Measurements from ENCODE around the gene GALNT16.

The GALNT16 gene

DNA sequence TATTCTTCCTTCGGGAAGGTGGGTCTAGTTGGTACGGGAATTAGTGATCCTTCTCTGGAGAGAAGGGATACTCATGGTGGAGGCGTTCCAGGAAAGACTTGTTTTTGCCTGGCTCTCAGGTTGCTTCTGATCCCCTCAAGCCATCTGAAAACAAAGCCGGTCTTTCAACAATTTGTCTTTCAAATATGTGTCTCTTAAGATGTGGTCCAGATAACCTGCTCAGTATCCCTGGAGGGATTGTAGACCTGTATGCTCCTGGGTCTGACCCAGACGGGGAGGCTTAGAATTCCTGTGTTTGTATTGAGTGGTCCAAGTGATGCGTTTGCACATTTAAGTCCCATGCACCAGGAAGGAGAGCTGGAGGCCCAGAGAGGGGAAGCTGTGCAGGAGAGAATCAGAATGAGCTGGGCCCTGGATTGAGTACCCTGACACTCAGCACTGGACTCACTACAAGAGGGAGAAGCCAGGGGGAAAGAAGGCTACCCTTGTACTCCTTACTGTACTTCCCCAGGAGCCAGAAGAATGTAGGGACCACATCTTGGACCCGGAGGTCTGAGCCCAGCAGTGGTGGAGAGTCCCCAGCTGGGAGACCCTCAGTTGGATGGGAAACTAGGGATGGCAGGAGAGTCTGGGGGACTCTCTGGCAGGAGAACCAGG, 97.7 kb downstream of the GALNT16 start:
- no peaks in the 10 kb centered on the region for H3K9me2 ChIP-seq (replicated peaks; ENCODE audit: insufficient read depth, low read length)
- H3F3A ChIP-seq (ENCODE audit: insufficient read depth, low read length), result peaks cover 9% of the 10 kb centered on the region; the same call in 1 of the 2 replicates
- TF ChIP-seq EZH2phosphoT487 (IDR thresholded peaks at IDR 0.05; ENCODE audit: low read length) (no peak), EZH2 (optimal IDR thresholded peaks at IDR 0.05; ENCODE audit: low read depth, low read length) (no peak)
- TF ChIP-seq, protein P1, sequence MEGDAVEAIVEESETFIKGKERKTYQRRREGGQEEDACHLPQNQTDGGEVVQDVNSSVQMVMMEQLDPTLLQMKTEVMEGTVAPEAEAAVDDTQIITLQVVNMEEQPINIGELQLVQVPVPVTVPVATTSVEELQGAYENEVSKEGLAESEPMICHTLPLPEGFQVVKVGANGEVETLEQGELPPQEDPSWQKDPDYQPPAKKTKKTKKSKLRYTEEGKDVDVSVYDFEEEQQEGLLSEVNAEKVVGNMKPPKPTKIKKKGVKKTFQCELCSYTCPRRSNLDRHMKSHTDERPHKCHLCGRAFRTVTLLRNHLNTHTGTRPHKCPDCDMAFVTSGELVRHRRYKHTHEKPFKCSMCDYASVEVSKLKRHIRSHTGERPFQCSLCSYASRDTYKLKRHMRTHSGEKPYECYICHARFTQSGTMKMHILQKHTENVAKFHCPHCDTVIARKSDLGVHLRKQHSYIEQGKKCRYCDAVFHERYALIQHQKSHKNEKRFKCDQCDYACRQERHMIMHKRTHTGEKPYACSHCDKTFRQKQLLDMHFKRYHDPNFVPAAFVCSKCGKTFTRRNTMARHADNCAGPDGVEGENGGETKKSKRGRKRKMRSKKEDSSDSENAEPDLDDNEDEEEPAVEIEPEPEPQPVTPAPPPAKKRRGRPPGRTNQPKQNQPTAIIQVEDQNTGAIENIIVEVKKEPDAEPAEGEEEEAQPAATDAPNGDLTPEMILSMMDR (IDR thresholded peaks at IDR 0.05; ENCODE audit: low read length), result no peak
- no peak overlapping the region for H3K27ac ChIP-seq (ENCODE audit: low read length)
- H4K20me1 ChIP-seq (ENCODE audit: insufficient read depth, low read length), result no peaks in the 10 kb centered on the region
- peaks cover 18% of the 10 kb centered on the region for H3K4me1 ChIP-seq (ENCODE audit: low read length)
- H3K27me3 ChIP-seq (replicated peaks; ENCODE audit: insufficient read depth, low read length), result no peaks in the 10 kb centered on the region
- no peaks in the 10 kb centered on the region for H3K79me2 ChIP-seq (ENCODE audit: low read length)
- H3K9me3 ChIP-seq (replicated peaks; ENCODE audit: insufficient read depth, low read length), result no peaks in the 10 kb centered on the region
- H3K4me2 ChIP-seq (ENCODE audit: low read depth, low read length), result no peak overlapping the region
- H3K9ac ChIP-seq (ENCODE audit: low read length), result no peak overlapping the region
- H2AFZ ChIP-seq (ENCODE audit: low read length), result no peak overlapping the region
- H3K4me3 ChIP-seq (ENCODE audit: low read length), result no peak overlapping the region
- DNase-seq, result no peak
- H3K36me3 ChIP-seq (replicated peaks; ENCODE audit: insufficient read depth, low read length), result no peaks in the 10 kb centered on the region

DNA sequence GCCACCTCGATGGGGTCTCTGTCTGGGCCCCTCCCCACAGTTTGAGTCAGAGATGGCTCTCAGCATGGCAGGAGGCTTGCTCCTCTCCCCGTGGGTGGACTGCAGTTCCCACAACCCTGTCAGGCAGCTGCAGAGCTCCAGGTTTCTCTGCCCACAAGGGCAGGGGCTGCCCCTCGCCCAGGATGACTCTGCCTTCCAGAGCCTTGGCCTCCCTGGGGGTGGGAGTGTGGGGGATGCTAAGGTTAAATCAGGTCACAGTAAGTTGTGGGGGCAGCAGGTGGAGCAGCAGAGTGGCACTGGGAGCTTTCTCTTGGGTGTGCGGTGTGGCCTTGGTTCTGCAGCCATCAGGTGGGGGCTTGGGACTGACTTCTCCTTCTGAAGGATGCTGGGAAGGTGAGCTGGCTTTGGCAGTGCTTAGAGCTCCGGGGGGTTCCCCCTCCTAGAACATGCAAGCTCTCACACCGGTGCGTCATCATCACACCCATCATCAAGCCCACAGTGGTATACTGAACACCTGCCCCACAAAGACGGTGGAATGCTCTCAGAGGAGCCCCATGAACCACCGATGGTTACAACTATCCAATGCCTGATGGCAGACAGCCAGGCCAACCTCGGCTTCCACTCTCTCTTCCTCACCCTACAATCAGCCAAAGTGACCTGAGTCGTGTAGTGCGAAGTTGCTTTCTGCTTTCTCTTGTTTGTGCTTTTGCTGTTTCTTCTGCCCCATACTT, 98.4 kb downstream of the GALNT16 start:
- Histone ChIP-seq H3K9me3 (replicated peaks; ENCODE audit: insufficient read depth, low read length) (no peaks in the 10 kb centered on the region), H2AFZ (ENCODE audit: low read length) (no peak overlapping the region), H3K4me1 (ENCODE audit: low read length) (peaks cover 18% of the 10 kb centered on the region), H3K79me2 (ENCODE audit: low read length) (no peaks in the 10 kb centered on the region), H3F3A (ENCODE audit: insufficient read depth, low read length) (peaks cover 9% of the 10 kb centered on the region; the same call in 1 of the 2 replicates), H3K4me2 (ENCODE audit: low read depth, low read length) (no peak overlapping the region), H3K4me3 (ENCODE audit: low read length) (no peak overlapping the region), H3K9ac (ENCODE audit: low read length) (no peak overlapping the region), H3K36me3 (replicated peaks; ENCODE audit: insufficient read depth, low read length) (no peaks in the 10 kb centered on the region), H3K9me2 (replicated peaks; ENCODE audit: insufficient read depth, low read length) (no peaks in the 10 kb centered on the region), H3K27ac (ENCODE audit: low read length) (no peak overlapping the region), H4K20me1 (ENCODE audit: insufficient read depth, low read length) (no peaks in the 10 kb centered on the region), H3K27me3 (replicated peaks; ENCODE audit: insufficient read depth, low read length) (no peaks in the 10 kb centered on the region)
- TF ChIP-seq EZH2phosphoT487 (IDR thresholded peaks at IDR 0.05; ENCODE audit: low read length) (no peak), EZH2 (optimal IDR thresholded peaks at IDR 0.05; ENCODE audit: low read depth, low read length) (no peak)
- TF ChIP-seq, protein P1 (IDR thresholded peaks at IDR 0.05; ENCODE audit: low read length), result no peak
- DNase-seq, result no peak

DNA sequence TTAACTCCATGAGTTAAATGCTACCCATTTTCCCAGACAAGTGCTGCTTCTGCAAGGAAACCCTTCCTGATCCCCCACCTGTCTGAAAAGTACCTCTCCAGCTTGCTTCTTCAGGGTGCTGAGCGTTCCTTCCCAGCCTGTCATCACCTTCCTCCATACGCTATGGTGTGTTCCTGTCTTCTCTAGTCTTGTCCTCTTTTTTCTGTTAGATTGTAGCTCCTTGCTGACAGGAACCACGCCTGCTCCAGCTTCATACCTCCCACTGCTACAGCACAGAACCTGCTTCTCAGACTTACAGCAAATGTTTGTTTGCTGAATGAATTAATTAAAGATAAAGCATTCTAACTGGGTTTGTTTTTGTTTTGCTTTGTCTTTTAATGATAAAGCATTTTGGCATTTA, 99.0 kb downstream of the GALNT16 start:
- no peak overlapping the region for H3K4me2 ChIP-seq (ENCODE audit: low read depth, low read length)
- peaks cover 12% of the 10 kb centered on the region for H3K4me1 ChIP-seq (ENCODE audit: low read length)
- H3F3A ChIP-seq (ENCODE audit: insufficient read depth, low read length), result peaks cover 7% of the 10 kb centered on the region; the same call in 1 of the 2 replicates
- no peaks in the 10 kb centered on the region for H3K9me3 ChIP-seq (replicated peaks; ENCODE audit: insufficient read depth, low read length)
- no peaks in the 10 kb centered on the region for H3K9me2 ChIP-seq (replicated peaks; ENCODE audit: insufficient read depth, low read length)
- no peak overlapping the region for H3K9ac ChIP-seq (ENCODE audit: low read length)
- no peaks in the 10 kb centered on the region for H4K20me1 ChIP-seq (ENCODE audit: insufficient read depth, low read length)
- no peak overlapping the region for H3K4me3 ChIP-seq (ENCODE audit: low read length)
- no peaks in the 10 kb centered on the region for H3K27me3 ChIP-seq (replicated peaks; ENCODE audit: insufficient read depth, low read length)
- no peak for TF ChIP-seq EZH2phosphoT487 (IDR thresholded peaks at IDR 0.05; ENCODE audit: low read length)
- TF ChIP-seq EZH2 (optimal IDR thresholded peaks at IDR 0.05; ENCODE audit: low read depth, low read length), result no peak
- TF ChIP-seq, protein P1 (IDR thresholded peaks at IDR 0.05; ENCODE audit: low read length), result no peak
- no peaks in the 10 kb centered on the region for H3K36me3 ChIP-seq (replicated peaks; ENCODE audit: insufficient read depth, low read length)
- DNase-seq, result no peak
- H3K27ac ChIP-seq (ENCODE audit: low read length), result no peak overlapping the region
- no peaks in the 10 kb centered on the region for H3K79me2 ChIP-seq (ENCODE audit: low read length)
- no peak overlapping the region for H2AFZ ChIP-seq (ENCODE audit: low read length)

All from MM.1S (cell line).